Activated naive CD4-positive, alpha-beta T cell treated with anti-CD3 and anti-CD28 coated beads for 36 hours (primary cell): ENCODE results near the gene EDIL3. TPM values are rescaled to one million over a fixed set of nuclear protein-coding genes. Genes with fewer than 3 reads are reported as not detected.

Source experiments
- CTCF ChIA-PET: fragments of 350-600 bp; sonication (Branson Sonifier 250); formaldehyde crosslinking; loops from one replicate; lab custom pipeline; 2021; ENCODE audit warnings: antibody characterized with exemption; lab: Charles Lee
- DNase-seq: peaks from one replicate; pipeline ENCODE4 v3.0.0-alpha.2; 2020
- H3K27ac Mint-ChIP-seq: one replicate; pipeline ENCODE4 v1.8.0; 2021; ENCODE audit warnings: mild to moderate bottlenecking, mixed read lengths
- H3K27me3 Mint-ChIP-seq: one replicate; pipeline ENCODE4 v1.8.0; 2021; ENCODE audit warnings: low read depth, mixed read lengths
- H3K36me3 Mint-ChIP-seq: one replicate; pipeline ENCODE4 v1.8.0; 2021; ENCODE audit warnings: low read depth, mixed read lengths
- H3K4me1 Mint-ChIP-seq: one replicate; pipeline ENCODE4 v1.8.0; 2021; ENCODE audit warnings: low read depth, mixed read lengths
- H3K4me3 Mint-ChIP-seq: one replicate; pipeline ENCODE4 v1.8.0; 2021; ENCODE audit warnings: mild to moderate bottlenecking, moderate library complexity, mixed read lengths
- H3K9me3 Mint-ChIP-seq: one replicate; pipeline ENCODE4 v1.8.0; 2021; ENCODE audit warnings: mixed read lengths
- intact Hi-C: fragments of 100-400 bp; cut with micrococcal nuclease; formaldehyde crosslinking; loops from one replicate; pipeline ENCODE4 v1.15.1; 2023
- total RNA-seq, 2 experiments: library from RNA; stranded (reverse); gene quantifications; one replicate each; pipeline ENCODE4 v1.2.3, GENCODE V29; 2021

EDIL3 gene
- total RNA-seq, 2 experiments from 2014 or later, result not detected

DNA sequence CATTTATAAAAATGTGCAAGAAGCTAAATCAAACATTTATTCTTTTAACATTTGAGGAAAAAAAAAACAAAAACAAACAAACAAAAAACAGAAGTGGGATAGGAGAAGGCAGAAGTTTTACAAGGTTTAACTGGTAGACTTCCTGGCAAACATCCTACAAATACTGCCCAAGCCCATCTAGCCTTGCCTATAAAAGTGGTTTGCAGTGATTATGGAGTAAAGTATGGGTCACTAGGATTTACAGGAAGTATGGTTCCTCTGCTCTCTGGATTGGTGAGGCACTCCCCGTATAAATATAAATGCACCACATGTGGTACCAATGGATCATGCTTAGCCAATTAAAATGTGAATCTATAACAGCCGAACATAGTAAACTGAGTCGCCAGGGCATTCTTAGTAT, 291.9 kb downstream of the EDIL3 start:
- no peak overlapping the region for H3K27ac Mint-ChIP-seq
- CTCF ChIA-PET, result no interaction called here
- intact Hi-C loops, result no loop called here

GRCh38 chr5:84091127-84091799, 293.4 kb downstream of the EDIL3 start:
- CTCF ChIA-PET, result no interaction called here
- no peak overlapping the region for H3K27ac Mint-ChIP-seq
- H3K27me3 Mint-ChIP-seq, result no peaks in the 10 kb centered on the region

More for the DNA sequence above, 291.9 kb downstream of the EDIL3 start:
- Mint-ChIP-seq H3K4me3 (no peak overlapping the region), H3K36me3 (no peaks in the 10 kb centered on the region), H3K9me3 (no peaks in the 10 kb centered on the region), H3K27me3 (no peaks in the 10 kb centered on the region), H3K4me1 (no peaks in the 10 kb centered on the region)
- no peak for DNase-seq

GRCh38 chr5:84088996-84089395, 295.7 kb downstream of the EDIL3 start:
- no peak overlapping the region for H3K4me3 Mint-ChIP-seq
- CTCF ChIA-PET, result no interaction called here
- intact Hi-C loops, result no loop called here
- H3K4me1 Mint-ChIP-seq, result no peaks in the 10 kb centered on the region
- peaks cover 1% of the 10 kb centered on the region for H3K9me3 Mint-ChIP-seq
- no peak for DNase-seq
- H3K27ac Mint-ChIP-seq, result no peak overlapping the region
- no peaks in the 10 kb centered on the region for H3K27me3 Mint-ChIP-seq
- H3K36me3 Mint-ChIP-seq, result no peaks in the 10 kb centered on the region

More at GRCh38 chr5:84091127-84091799, 293.4 kb downstream of the EDIL3 start:
- Mint-ChIP-seq H3K4me1 (no peaks in the 10 kb centered on the region), H3K36me3 (no peaks in the 10 kb centered on the region), H3K4me3 (no peak overlapping the region), H3K9me3 (no peaks in the 10 kb centered on the region)
- DNase-seq, result no peak
- intact Hi-C loops, result no loop called here

GRCh38 chr5:84086511-84086910, 298.2 kb downstream of the EDIL3 start:
- H3K4me3 Mint-ChIP-seq, result no peak overlapping the region
- no peaks in the 10 kb centered on the region for H3K4me1 Mint-ChIP-seq
- peaks cover 1% of the 10 kb centered on the region for H3K9me3 Mint-ChIP-seq
- H3K27ac Mint-ChIP-seq, result no peak overlapping the region
- no peak for DNase-seq
- CTCF ChIA-PET, result no interaction called here
- no peaks in the 10 kb centered on the region for H3K36me3 Mint-ChIP-seq
- intact Hi-C loops, result no loop called here
- no peaks in the 10 kb centered on the region for H3K27me3 Mint-ChIP-seq

DNA sequence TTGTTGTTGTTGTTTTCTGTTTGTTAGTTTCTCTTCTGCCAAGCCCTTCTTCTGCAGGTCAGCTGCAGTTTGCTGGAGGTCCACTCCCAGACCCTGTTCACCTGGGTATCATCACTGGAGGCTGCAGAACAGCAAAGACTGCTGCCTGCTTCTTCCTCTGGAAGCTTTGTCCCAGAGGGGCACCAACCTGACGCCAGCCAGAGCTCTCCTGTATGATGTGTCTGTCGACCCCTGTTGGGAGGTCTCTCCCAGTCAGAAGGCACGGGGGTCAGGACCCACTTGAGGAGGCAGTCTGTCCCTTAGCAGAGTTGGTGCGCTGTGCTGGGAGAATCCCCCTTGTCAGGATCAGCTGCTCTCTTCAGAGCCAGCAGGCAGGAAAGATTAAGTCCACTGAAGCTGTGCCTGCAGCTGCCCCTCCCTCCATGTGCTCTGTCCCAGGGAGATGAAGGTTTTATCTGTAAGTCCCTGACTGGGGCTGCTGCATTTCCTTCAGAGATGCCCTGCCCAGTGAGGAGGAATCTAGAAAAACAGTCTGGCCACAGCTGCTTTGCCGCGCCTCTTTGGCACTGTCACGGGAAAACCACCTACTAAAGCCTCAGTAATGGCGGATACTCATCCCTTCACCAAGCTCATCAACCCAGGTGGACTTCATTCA, 299.2 kb downstream of the EDIL3 start:
- Mint-ChIP-seq H3K36me3 (no peaks in the 10 kb centered on the region), H3K27ac (no peak overlapping the region), H3K27me3 (no peaks in the 10 kb centered on the region), H3K4me3 (no peak overlapping the region), H3K9me3 (peaks cover 1% of the 10 kb centered on the region), H3K4me1 (no peaks in the 10 kb centered on the region)
- intact Hi-C loops, result no loop called here
- no peak for DNase-seq
- CTCF ChIA-PET, result no interaction called here

- intact Hi-C loops, result no loop called here
- Mint-ChIP-seq H3K27me3 (no peaks in the 10 kb centered on the region), H3K36me3 (no peaks in the 10 kb centered on the region), H3K4me1 (no peaks in the 10 kb centered on the region), H3K27ac (no peak overlapping the region), H3K9me3 (peaks cover 1% of the 10 kb centered on the region), H3K4me3 (no peak overlapping the region)
- CTCF ChIA-PET, result no interaction called here
- no peak for DNase-seq
These were observed 303.8 kb downstream of the EDIL3 start for GRCh38 chr5:84080908-84081307.

- DNase-seq, result no peak
- peaks cover 3% of the 10 kb centered on the region for H3K27me3 Mint-ChIP-seq
- intact Hi-C loops, result no loop called here
- H3K4me1 Mint-ChIP-seq, result no peaks in the 10 kb centered on the region
- H3K36me3 Mint-ChIP-seq, result no peaks in the 10 kb centered on the region
- peaks cover 2% of the 10 kb centered on the region for H3K9me3 Mint-ChIP-seq
- H3K27ac Mint-ChIP-seq, result no peak overlapping the region
- CTCF ChIA-PET, result no interaction called here
- H3K4me3 Mint-ChIP-seq, result no peak overlapping the region
These were observed 312.3 kb downstream of the EDIL3 start for GRCh38 chr5:84072339-84072738.

DNA sequence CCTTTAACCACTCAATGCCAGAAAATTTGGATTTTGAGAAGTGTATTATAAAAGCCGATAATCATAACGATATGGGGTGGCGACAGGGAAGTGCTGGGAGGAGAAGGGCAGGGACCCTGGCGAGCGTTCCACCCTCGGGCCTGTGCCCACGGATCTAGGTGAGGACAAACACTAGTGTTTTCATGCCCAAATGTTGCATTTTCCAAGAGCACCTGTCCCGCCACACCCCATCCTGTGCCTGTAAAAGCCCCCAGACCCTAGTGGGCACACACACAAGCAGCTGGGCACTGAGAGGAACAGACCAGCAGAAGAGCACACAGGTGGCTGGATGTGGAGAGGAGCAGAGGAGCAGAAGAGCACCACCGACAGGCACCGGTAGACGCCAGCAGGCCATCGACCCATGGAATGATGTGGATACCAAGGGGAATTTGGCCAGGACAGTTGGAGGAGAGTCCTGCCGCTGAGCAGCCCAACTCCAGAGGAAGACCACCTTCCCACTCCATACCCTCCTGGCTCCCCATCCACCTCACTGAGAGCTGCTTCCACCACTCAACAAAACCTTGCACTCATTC, 315.0 kb downstream of the EDIL3 start:
- no peaks in the 10 kb centered on the region for H3K4me1 Mint-ChIP-seq
- CTCF ChIA-PET, result no interaction called here

GRCh38 chr5:84063041-84063440, 321.6 kb downstream of the EDIL3 start:
- CTCF ChIA-PET, result no interaction called here
- no peak overlapping the region for H3K4me3 Mint-ChIP-seq
- intact Hi-C loops, result no loop called here
- no peaks in the 10 kb centered on the region for H3K9me3 Mint-ChIP-seq
- H3K27ac Mint-ChIP-seq, result no peak overlapping the region
- no peak for DNase-seq
- no peaks in the 10 kb centered on the region for H3K27me3 Mint-ChIP-seq
- H3K36me3 Mint-ChIP-seq, result no peaks in the 10 kb centered on the region
- H3K4me1 Mint-ChIP-seq, result no peaks in the 10 kb centered on the region

More for the DNA sequence above, 315.0 kb downstream of the EDIL3 start:
- Mint-ChIP-seq H3K27me3 (peaks cover 3% of the 10 kb centered on the region), H3K4me3 (no peak overlapping the region), H3K27ac (no peak overlapping the region), H3K9me3 (peaks cover 2% of the 10 kb centered on the region), H3K36me3 (no peaks in the 10 kb centered on the region)
- intact Hi-C loops, result no loop called here
- no peak for DNase-seq

DNA sequence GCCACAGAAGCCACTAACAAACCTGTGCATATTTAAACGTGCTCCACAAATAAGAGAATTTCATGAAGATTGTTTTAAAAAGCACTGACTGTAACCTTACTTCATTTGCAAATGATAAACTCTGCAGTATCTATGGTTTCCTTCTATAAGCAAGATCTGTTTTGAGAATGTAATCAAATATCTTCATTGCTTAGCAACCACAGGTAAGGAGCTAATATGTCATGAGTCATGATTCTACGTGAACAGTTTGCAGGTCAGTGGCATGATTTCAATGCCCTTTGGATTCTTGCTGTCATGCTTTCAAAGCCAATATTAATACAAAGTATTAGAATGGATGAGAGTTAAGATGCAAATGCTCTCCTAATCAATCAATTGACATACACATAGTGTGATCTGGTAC, 325.0 kb downstream of the EDIL3 start:
- Mint-ChIP-seq H3K27ac (no peak overlapping the region), H3K4me1 (no peaks in the 10 kb centered on the region), H3K4me3 (no peak overlapping the region), H3K27me3 (no peaks in the 10 kb centered on the region), H3K36me3 (no peaks in the 10 kb centered on the region), H3K9me3 (no peaks in the 10 kb centered on the region)
- intact Hi-C loops, result no loop called here
- DNase-seq, result no peak
- CTCF ChIA-PET, result no interaction called here

DNA sequence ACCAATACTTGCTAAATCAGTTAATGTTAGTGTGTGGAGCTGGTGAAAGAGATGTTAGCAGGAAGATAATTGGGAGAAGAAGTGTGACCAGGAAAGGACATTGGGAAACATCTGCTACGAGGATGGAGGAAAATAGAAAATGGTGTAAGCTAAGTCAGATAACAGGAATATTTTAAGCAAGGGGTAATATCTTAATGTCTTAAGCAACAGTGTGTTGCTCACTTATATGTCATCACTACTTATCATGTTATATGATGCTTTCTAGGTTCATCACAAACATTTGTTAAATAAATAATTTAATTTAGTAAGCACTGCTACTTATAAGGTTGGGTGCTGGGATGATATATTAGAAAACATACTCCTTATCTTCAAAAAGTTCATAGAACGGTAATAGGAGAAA, 326.1 kb downstream of the EDIL3 start:
- Mint-ChIP-seq H3K4me3 (no peak overlapping the region), H3K9me3 (no peaks in the 10 kb centered on the region), H3K27ac (no peak overlapping the region), H3K36me3 (no peaks in the 10 kb centered on the region), H3K27me3 (no peaks in the 10 kb centered on the region), H3K4me1 (no peaks in the 10 kb centered on the region)
- CTCF ChIA-PET, result no interaction called here
- intact Hi-C loops, result no loop called here
- no peak for DNase-seq

- no peak for DNase-seq
- H3K27ac Mint-ChIP-seq, result no peak overlapping the region
- intact Hi-C loops, result no loop called here
These were observed 327.5 kb downstream of the EDIL3 start for GRCh38 chr5:84057211-84057610.

GRCh38 chr5:84045964-84046363, 338.7 kb downstream of the EDIL3 start:
- Mint-ChIP-seq H3K9me3 (peaks cover 2% of the 10 kb centered on the region), H3K4me3 (no peak overlapping the region), H3K36me3 (no peaks in the 10 kb centered on the region), H3K27ac (no peak overlapping the region), H3K4me1 (no peaks in the 10 kb centered on the region), H3K27me3 (no peaks in the 10 kb centered on the region)
- CTCF ChIA-PET, result no interaction called here
- no peak for DNase-seq
- intact Hi-C loops, result no loop called here

More at GRCh38 chr5:84057211-84057610, 327.5 kb downstream of the EDIL3 start:
- H3K4me1 Mint-ChIP-seq, result no peaks in the 10 kb centered on the region
- H3K36me3 Mint-ChIP-seq, result no peaks in the 10 kb centered on the region
- H3K9me3 Mint-ChIP-seq, result peaks cover 4% of the 10 kb centered on the region
- CTCF ChIA-PET, result no interaction called here
- H3K4me3 Mint-ChIP-seq, result no peak overlapping the region
- no peaks in the 10 kb centered on the region for H3K27me3 Mint-ChIP-seq
